ENCODE data around the gene PSME3IP1.

DNA sequence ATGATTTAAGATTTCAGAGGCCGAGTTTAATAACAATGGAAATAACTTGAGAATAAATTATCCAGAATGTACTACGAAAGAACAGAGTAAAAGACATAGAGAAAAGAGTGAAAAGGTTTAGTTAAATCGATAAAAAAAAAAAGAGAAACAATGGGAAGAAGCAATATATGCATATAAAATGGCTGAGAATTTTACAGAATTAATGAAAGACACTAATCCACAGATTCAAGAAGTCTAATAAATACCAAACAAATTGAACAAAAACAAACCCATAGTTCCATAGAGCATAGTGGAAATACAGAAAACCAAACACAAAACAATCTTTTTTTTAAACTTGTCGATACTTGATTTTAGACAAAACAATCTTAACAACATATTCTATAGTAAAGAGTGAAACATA, 1.7 kb downstream of the PSME3IP1 start:
- TF ChIP-seq, protein P1, sequence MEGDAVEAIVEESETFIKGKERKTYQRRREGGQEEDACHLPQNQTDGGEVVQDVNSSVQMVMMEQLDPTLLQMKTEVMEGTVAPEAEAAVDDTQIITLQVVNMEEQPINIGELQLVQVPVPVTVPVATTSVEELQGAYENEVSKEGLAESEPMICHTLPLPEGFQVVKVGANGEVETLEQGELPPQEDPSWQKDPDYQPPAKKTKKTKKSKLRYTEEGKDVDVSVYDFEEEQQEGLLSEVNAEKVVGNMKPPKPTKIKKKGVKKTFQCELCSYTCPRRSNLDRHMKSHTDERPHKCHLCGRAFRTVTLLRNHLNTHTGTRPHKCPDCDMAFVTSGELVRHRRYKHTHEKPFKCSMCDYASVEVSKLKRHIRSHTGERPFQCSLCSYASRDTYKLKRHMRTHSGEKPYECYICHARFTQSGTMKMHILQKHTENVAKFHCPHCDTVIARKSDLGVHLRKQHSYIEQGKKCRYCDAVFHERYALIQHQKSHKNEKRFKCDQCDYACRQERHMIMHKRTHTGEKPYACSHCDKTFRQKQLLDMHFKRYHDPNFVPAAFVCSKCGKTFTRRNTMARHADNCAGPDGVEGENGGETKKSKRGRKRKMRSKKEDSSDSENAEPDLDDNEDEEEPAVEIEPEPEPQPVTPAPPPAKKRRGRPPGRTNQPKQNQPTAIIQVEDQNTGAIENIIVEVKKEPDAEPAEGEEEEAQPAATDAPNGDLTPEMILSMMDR (IDR thresholded peaks at IDR 0.05) = no peak
- no peak for TF ChIP-seq POLR2A (IDR thresholded peaks at IDR 0.05)
- TF ChIP-seq EP300 (IDR thresholded peaks at IDR 0.05) = no peak
